Liver (tissue), 3 donors: Measurements from ENCODE around the gene TSSK1B.

Experiments
- CTCF ChIP-seq: fragments of 150-350 bp; IDR thresholded peaks from 2 replicates; pipeline ENCODE4 v1.5.1; 2017; ENCODE audit warnings: improper control_type of control experiment, low read depth, low read length; ENCODE audit not compliant: missing input control
- GABPA ChIP-seq, 2 donors: IDR thresholded peaks in 1 of 2; conservative IDR thresholded peaks in 1 of 2; 2 replicates each; pipeline ENCODE4 v1.6.1; 2016; ENCODE audit warnings: antibody characterized with exemption in 2 of 2, mild to moderate bottlenecking in 1 of 2, moderate library complexity in 1 of 2
- MAX ChIP-seq: IDR thresholded peaks from 2 replicates; pipeline ENCODE4 v1.6.1; 2016; ENCODE audit warnings: antibody characterized with exemption
- SP1 ChIP-seq: IDR thresholded peaks from 2 replicates; pipeline ENCODE4 v1.6.1; 2018; ENCODE audit warnings: antibody characterized with exemption, mild to moderate bottlenecking
- TAF1 ChIP-seq: conservative IDR thresholded peaks from 2 replicates; pipeline ENCODE4 v1.6.1; 2016; ENCODE audit warnings: antibody characterized with exemption, mild to moderate bottlenecking
- donor health status: healthy.
- donor health status: healthy.

GRCh38 chr5:113405530-113405929 is 29.3 kb downstream of the TSSK1B start:
- no peak for TF ChIP-seq GABPA (IDR thresholded peaks at IDR 0.05 in 1 of 2, conservative IDR thresholded peaks at IDR 0.05 in 1 of 2)
- TF ChIP-seq CTCF: no peak
- no peak for TF ChIP-seq TAF1
- no peak for TF ChIP-seq MAX
- TF ChIP-seq SP1: no peak
